Astrocyte (in vitro differentiated cells and primary cell): ENCODE results near the gene MED13L. TPM values are rescaled to one million over a fixed set of nuclear protein-coding genes. Genes with fewer than 3 reads are reported as not detected.

Experiments used
- DNase-seq: peaks from one replicate; pipeline ENCODE4 v3.0.0-alpha.2; 2010; ENCODE audit warnings: low read depth
- FAIRE-seq: peaks from 2 replicates; lab custom pipeline; 2011; peaks lifted over from hg19 to GRCh38; lab: Jason Lieb, UNC
- H2AFZ ChIP-seq: 2 replicates; pipeline ENCODE4 v1.6.0; 2012; ENCODE audit warnings: low read depth, low read length, inconsistent platforms
- H3K27ac ChIP-seq: 2 replicates; pipeline ENCODE4 v1.5.1; 2011; ENCODE audit warnings: low read depth, low read length, inconsistent platforms
- H3K27me3 ChIP-seq: 2 replicates; pipeline ENCODE4 v1.6.0; 2011; ENCODE audit warnings: low read length, inconsistent platforms; ENCODE audit not compliant: insufficient read depth
- H3K36me3 ChIP-seq: 2 replicates; pipeline ENCODE4 v1.5.1; 2011; ENCODE audit warnings: low read length, inconsistent platforms; ENCODE audit not compliant: insufficient read depth
- H3K4me1 ChIP-seq: 2 replicates; pipeline ENCODE4 v1.5.1; 2011; ENCODE audit warnings: low read length, inconsistent platforms; ENCODE audit not compliant: insufficient read depth
- H3K4me2 ChIP-seq: 2 replicates; pipeline ENCODE4 v1.6.0; 2012; ENCODE audit warnings: low read length, inconsistent platforms
- H3K4me3 ChIP-seq: 2 replicates; pipeline ENCODE4 v1.5.1; 2011; ENCODE audit warnings: low read depth, mild to moderate bottlenecking, low read length, inconsistent platforms; ENCODE audit not compliant: insufficient read depth
- H3K79me2 ChIP-seq: 2 replicates; pipeline ENCODE4 v1.6.0; 2012; ENCODE audit warnings: mild to moderate bottlenecking, low read length, inconsistent platforms; ENCODE audit not compliant: insufficient read depth
- H3K9ac ChIP-seq: 2 replicates; pipeline ENCODE4 v1.6.0; 2012; ENCODE audit warnings: mild to moderate bottlenecking, low read length, inconsistent platforms
- H3K9me3 ChIP-seq: 2 replicates; pipeline ENCODE4 v1.5.1; 2012; ENCODE audit warnings: low read depth, mild to moderate bottlenecking, low read length, inconsistent platforms; ENCODE audit not compliant: insufficient read depth
- H4K20me1 ChIP-seq: 2 replicates; pipeline ENCODE4 v1.6.0; 2012; ENCODE audit warnings: low read length, inconsistent platforms; ENCODE audit not compliant: insufficient read depth
- H3K27ac Mint-ChIP-seq: one replicate; pipeline ENCODE4 v1.8.0; 2021; ENCODE audit warnings: mild to moderate bottlenecking, mixed read lengths; ENCODE audit not compliant: unreplicated experiment
- H3K27me3 Mint-ChIP-seq: one replicate; pipeline ENCODE4 v1.8.0; 2021; ENCODE audit warnings: low read depth, mixed read lengths; ENCODE audit not compliant: unreplicated experiment
- H3K36me3 Mint-ChIP-seq: one replicate; pipeline ENCODE4 v1.8.0; 2021; ENCODE audit warnings: low read depth, mixed read lengths; ENCODE audit not compliant: unreplicated experiment
- H3K4me1 Mint-ChIP-seq: one replicate; pipeline ENCODE4 v1.8.0; 2021; ENCODE audit warnings: low read depth, mixed read lengths; ENCODE audit not compliant: unreplicated experiment
- H3K4me3 Mint-ChIP-seq: one replicate; pipeline ENCODE4 v1.8.0; 2021; ENCODE audit warnings: mild to moderate bottlenecking, moderate library complexity, mixed read lengths; ENCODE audit not compliant: unreplicated experiment
- H3K9me3 Mint-ChIP-seq: one replicate; pipeline ENCODE4 v1.8.0; 2021; ENCODE audit warnings: mild to moderate bottlenecking, mixed read lengths; ENCODE audit not compliant: unreplicated experiment
- EZH2 ChIP-seq: IDR thresholded peaks from 2 replicates; pipeline ENCODE4 v1.6.1; 2012; ENCODE audit warnings: mild to moderate bottlenecking, low read length, inconsistent platforms; ENCODE audit not compliant: insufficient read depth
- total RNA-seq: library from RNA; stranded (reverse); gene quantifications from 2 replicates; pipeline ENCODE4 v1.2.1, GENCODE V29; 2021
- TF ChIP-seq, protein P1 (sequence below): IDR thresholded peaks from 2 replicates; pipeline ENCODE4 v1.5.1; 2011; ENCODE audit warnings: low read depth, mild to moderate bottlenecking, inconsistent platforms, low read length, moderate library complexity; ENCODE audit not compliant: insufficient read depth

The MED13L gene
- total RNA-seq, 1 donor from 2014 or later: 153 TPM

DNA sequence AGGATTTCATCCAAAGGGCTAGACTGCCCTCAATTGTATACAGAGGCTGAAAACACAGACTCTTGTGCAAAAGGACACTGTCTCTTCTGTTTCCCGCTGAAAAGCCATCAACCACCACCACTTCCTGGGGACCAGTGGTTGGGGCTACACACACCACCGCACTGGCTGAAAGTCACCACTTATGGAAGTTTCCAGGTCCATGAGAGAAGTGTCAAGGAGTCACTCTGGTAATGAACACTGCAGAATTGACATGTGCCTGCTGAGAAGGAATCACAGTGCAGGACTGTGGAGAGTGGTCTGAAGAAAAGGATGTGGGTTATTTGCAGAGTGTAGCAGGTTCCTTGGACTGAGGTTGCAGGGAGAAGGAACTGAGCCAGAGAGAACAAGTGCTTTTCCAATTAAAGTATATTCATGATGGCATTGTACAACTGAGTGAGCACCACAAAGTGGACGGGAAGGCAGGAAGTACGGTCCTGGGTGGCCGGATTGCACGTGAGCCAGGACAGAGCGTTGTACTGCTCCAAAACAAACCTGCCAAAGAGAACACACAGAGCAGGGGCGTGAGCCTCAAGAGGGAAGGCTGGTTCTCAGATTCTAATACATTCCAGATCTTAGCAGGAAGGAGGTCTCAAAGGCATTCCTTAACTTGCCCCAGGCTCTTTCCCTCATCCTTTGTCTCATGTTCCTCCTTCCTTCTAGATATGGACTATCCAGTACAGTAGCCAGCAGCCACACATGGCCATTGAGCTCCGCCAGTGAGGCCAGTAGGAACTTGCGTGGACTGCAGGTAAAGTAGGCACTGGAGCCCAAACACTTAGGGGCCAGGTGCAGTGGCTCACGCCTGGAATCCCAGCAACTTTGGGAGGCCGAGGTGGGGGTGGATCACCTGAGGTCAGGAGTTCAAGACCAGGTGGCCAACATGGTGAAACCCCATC is 316.4 kb downstream of the MED13L start:
- TF ChIP-seq EZH2: no peak
- TF ChIP-seq, protein P1, sequence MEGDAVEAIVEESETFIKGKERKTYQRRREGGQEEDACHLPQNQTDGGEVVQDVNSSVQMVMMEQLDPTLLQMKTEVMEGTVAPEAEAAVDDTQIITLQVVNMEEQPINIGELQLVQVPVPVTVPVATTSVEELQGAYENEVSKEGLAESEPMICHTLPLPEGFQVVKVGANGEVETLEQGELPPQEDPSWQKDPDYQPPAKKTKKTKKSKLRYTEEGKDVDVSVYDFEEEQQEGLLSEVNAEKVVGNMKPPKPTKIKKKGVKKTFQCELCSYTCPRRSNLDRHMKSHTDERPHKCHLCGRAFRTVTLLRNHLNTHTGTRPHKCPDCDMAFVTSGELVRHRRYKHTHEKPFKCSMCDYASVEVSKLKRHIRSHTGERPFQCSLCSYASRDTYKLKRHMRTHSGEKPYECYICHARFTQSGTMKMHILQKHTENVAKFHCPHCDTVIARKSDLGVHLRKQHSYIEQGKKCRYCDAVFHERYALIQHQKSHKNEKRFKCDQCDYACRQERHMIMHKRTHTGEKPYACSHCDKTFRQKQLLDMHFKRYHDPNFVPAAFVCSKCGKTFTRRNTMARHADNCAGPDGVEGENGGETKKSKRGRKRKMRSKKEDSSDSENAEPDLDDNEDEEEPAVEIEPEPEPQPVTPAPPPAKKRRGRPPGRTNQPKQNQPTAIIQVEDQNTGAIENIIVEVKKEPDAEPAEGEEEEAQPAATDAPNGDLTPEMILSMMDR: no peak
- Histone ChIP-seq H3K9ac (no peak overlapping the region), H3K4me2 (no peak overlapping the region)

DNA sequence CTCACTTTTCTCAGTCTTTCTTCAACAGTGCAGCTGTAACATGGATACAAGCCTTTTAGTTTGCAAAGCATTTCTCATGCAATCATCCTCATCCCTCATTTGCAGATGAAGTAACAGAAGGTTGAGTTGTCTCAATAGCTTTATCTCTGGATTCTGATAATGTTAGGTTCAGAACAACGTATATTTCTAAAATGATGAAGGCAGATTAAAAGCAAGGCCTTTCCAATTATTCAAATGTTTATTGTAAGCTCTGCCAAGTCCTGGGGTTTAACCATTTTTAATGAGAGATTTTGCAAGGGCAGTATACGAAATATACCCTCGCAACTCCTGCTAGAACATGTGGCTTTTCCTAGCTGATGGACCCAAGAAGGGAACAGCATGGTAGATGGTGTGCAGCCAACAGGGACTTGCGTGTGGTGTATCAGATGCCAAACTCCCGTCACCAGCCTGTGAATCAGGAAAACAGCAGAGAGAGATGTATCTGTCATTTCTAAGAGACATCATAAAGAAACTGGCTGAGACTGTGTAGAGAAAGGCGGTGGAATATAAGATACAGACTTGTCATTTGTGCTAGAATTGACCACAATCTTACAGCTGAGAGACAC is 319.7 kb downstream of the MED13L start:
- Mint-ChIP-seq H3K9me3 (no peaks in the 10 kb centered on the region), H3K36me3 (peaks cover 10% of the 10 kb centered on the region), H3K4me1 (peaks cover 14% of the 10 kb centered on the region), H3K4me3 (no peak overlapping the region), H3K27ac (no peak overlapping the region), H3K27me3 (no peaks in the 10 kb centered on the region)
- FAIRE-seq (no peak), DNase-seq (no peak)
- H2AFZ ChIP-seq: no peak overlapping the region
- no peak overlapping the region for H3K4me3 ChIP-seq
- peaks cover 6% of the 10 kb centered on the region for H3K4me1 ChIP-seq
- no peaks in the 10 kb centered on the region for H3K27me3 ChIP-seq
- H3K27ac ChIP-seq: no peak overlapping the region
- H3K79me2 ChIP-seq: no peaks in the 10 kb centered on the region
- no peaks in the 10 kb centered on the region for H3K9me3 ChIP-seq
- TF ChIP-seq, protein P1: no peak
- TF ChIP-seq EZH2: no peak
- H3K4me2 ChIP-seq: no peak overlapping the region
- H4K20me1 ChIP-seq: peaks cover under 1% of the 10 kb centered on the region
- no peak overlapping the region for H3K9ac ChIP-seq
- peaks cover 19% of the 10 kb centered on the region for H3K36me3 ChIP-seq

More for the DNA sequence above, 316.4 kb downstream of the MED13L start:
- Mint-ChIP-seq H3K36me3 (peaks cover 22% of the 10 kb centered on the region), H3K4me3 (no peak overlapping the region), H3K4me1 (peaks cover 29% of the 10 kb centered on the region), H3K9me3 (no peaks in the 10 kb centered on the region), H3K27me3 (no peaks in the 10 kb centered on the region), H3K27ac (peak overlapping the region; percentile 71)
- Histone ChIP-seq H3K36me3 (peaks cover 34% of the 10 kb centered on the region), H3K27me3 (no peaks in the 10 kb centered on the region), H2AFZ (no peak overlapping the region), H3K9me3 (no peaks in the 10 kb centered on the region), H4K20me1 (peaks cover 5% of the 10 kb centered on the region), H3K79me2 (no peaks in the 10 kb centered on the region), H3K4me1 (peaks cover 21% of the 10 kb centered on the region), H3K4me3 (no peak overlapping the region), H3K27ac (peak overlapping the region; percentile 82)
- DNase-seq (no peak), FAIRE-seq (no peak)
